GM12891 (cell line): ENCODE results near the gene FXR1.

Experiments used
- POLR2A ChIP-seq: IDR thresholded peaks from 2 replicates; pipeline ENCODE4 v1.6.1; 2011; ENCODE audit warnings: low read depth, low read length, control low read depth
- POLR2AphosphoS5 ChIP-seq: IDR thresholded peaks from 2 replicates; pipeline ENCODE4 v1.6.1; 2011; ENCODE audit warnings: low read depth, low read length, control low read depth
- POU2F2 ChIP-seq: IDR thresholded peaks from 2 replicates; pipeline ENCODE4 v1.6.1; 2011; ENCODE audit warnings: low read depth, mild to moderate bottlenecking, control low read depth, low read length, moderate library complexity
- TAF1 ChIP-seq: IDR thresholded peaks from 2 replicates; pipeline ENCODE4 v1.6.1; 2011; ENCODE audit warnings: low read depth, low read length, control low read depth

GRCh38 chr3:180871901-180872300, 40.6 kb upstream of the FXR1 start:
- no peak for TF ChIP-seq POLR2A
- TF ChIP-seq POU2F2 = no peak
- TF ChIP-seq POLR2AphosphoS5 = no peak
- no peak for TF ChIP-seq TAF1
